ENCODE measurements around the gene LILRA2.
"Not testable (repeated sequence)": the region's sequence is repeated elsewhere in the genome, so short reads cannot be mapped to it uniquely, and the experiment has no call there.

The LILRA2 gene

GRCh38 chr19:54609356-54609791, 35.8 kb downstream of the LILRA2 start:
- DNase-seq (ENCODE audit: low spot score): no peak

GRCh38 chr19:54612428-54612827, 38.8 kb downstream of the LILRA2 start:
- no peak for DNase-seq (ENCODE audit: low spot score)

GRCh38 chr19:54614726-54615125, 41.1 kb downstream of the LILRA2 start:
- no peak for DNase-seq (ENCODE audit: low spot score)

GRCh38 chr19:54616057-54616456, 42.5 kb downstream of the LILRA2 start:
- no peak for DNase-seq (ENCODE audit: low spot score)

- no peak for DNase-seq (ENCODE audit: low spot score)
These were observed 43.4 kb downstream of the LILRA2 start for GRCh38 chr19:54616821-54617560.

GRCh38 chr19:54620464-54620863, 46.9 kb downstream of the LILRA2 start:
- DNase-seq (ENCODE audit: low spot score): no peak

- DNase-seq (ENCODE audit: low spot score): no peak
These were observed 48.8 kb downstream of the LILRA2 start for GRCh38 chr19:54622431-54622830.

GRCh38 chr19:54624234-54624633, 50.6 kb downstream of the LILRA2 start:
- not testable (repeated sequence) for DNase-seq (ENCODE audit: low spot score)

GRCh38 chr19:54624934-54625730, 51.5 kb downstream of the LILRA2 start:
- not testable (repeated sequence) for DNase-seq (ENCODE audit: low spot score)

GRCh38 chr19:54626757-54627156, 53.2 kb downstream of the LILRA2 start:
- DNase-seq (ENCODE audit: low spot score): no peak

- DNase-seq (ENCODE audit: low spot score): not testable (repeated sequence)
These were observed 54.3 kb downstream of the LILRA2 start for GRCh38 chr19:54627912-54628311.

- not testable (repeated sequence) for DNase-seq (ENCODE audit: low spot score)
These were observed 56.7 kb downstream of the LILRA2 start, which contains the start of gene LILRB1 for GRCh38 chr19:54630262-54630661. Gene LILRB1 (plus strand): TSS chr19:54630484. CDS start chr19:54631074, 590 bp downstream.

GRCh38 chr19:54630782-54631181, 57.2 kb downstream of the LILRA2 start:
- DNase-seq (ENCODE audit: low spot score): no peak

- not testable (repeated sequence) for DNase-seq (ENCODE audit: low spot score)
These were observed 58.1 kb downstream of the LILRA2 start for GRCh38 chr19:54631489-54632337.

GRCh38 chr19:54632517-54632916, 58.9 kb downstream of the LILRA2 start:
- not testable (repeated sequence) for DNase-seq (ENCODE audit: low spot score)

GRCh38 chr19:54633401-54633800, 59.8 kb downstream of the LILRA2 start:
- DNase-seq (ENCODE audit: low spot score): no peak

- DNase-seq (ENCODE audit: low spot score): not testable (repeated sequence)
These were observed 62.5 kb downstream of the LILRA2 start for GRCh38 chr19:54636081-54636480.

GRCh38 chr19:54638683-54639082, 65.1 kb downstream of the LILRA2 start:
- DNase-seq (ENCODE audit: low spot score): no peak

All from hematopoietic multipotent progenitor cell treated with erythropoietin and hydrocortisone succinate and interleukin-3 and kit ligand, for 15 days (in vitro differentiated cells).